ENCODE measurements around the gene MGAT4A. TPM values are rescaled to one million over a fixed set of nuclear protein-coding genes. Genes with fewer than 3 reads are reported as not detected.

Gene MGAT4A
- total and polyA plus RNA-seq, 2 of the 13 experiments (the other 11 are each of a cell fraction or from before 2014, with no cell fraction given) = 47.2 to 90.9 TPM

GRCh38 chr2:98608116-98608961 lies 122.6 kb downstream of the MGAT4A start, which contains the start of the genes COA5 and UNC50 (continued):
- 0 out of 2 replicates have a peak, but pooled peaks have one; percentile 59 for TF ChIP-seq PRDM4 (CRISPR knock-in tag; IDR thresholded peaks at IDR 0.05; ENCODE audit: borderline replicate concordance)
- TF ChIP-seq CBFB (CRISPR knock-in tag; IDR thresholded peaks at IDR 0.05) = peak; percentile 93
- peak; percentile 31; the same call in 1 of the 2 replicates for TF ChIP-seq RCOR2 (CRISPR knock-in tag; IDR thresholded peaks at IDR 0.05)
- TF ChIP-seq EP300 (IDR thresholded peaks at IDR 0.05; ENCODE audit: low read depth in 2 of 2, low read length in 2 of 2) = peak; percentile 48 to 51; a peak in 1 of 4 replicates
- peak; percentile 67 for TF ChIP-seq EP300 (CRISPR knock-in tag; IDR thresholded peaks at IDR 0.05; ENCODE audit: borderline replicate concordance)
- peak; percentile 98 for TF ChIP-seq ZNF883 (CRISPR knock-in tag; IDR thresholded peaks at IDR 0.05; ENCODE audit: not compliant biosample characterization)
- peak; percentile 85; the same call in 1 of the 2 replicates for TF ChIP-seq ZFAT (CRISPR knock-in tag; conservative IDR thresholded peaks at IDR 0.05)
- no peak for TF ChIP-seq ATM (IDR thresholded peaks at IDR 0.05; ENCODE audit: borderline replicate concordance)
- peak in 1 of 2 experiments; percentile 100; a peak in 2 of 4 replicates for TF ChIP-seq KLF16 (CRISPR knock-in tag; IDR thresholded peaks at IDR 0.05)
- peak; percentile 95 for TF ChIP-seq ZNF776 (CRISPR knock-in tag; IDR thresholded peaks at IDR 0.05)
- no peak; the same call in 1 of the 2 replicates for TF ChIP-seq E2F2 (CRISPR knock-in tag; IDR thresholded peaks at IDR 0.05; ENCODE audit: borderline replicate concordance)
- 0 out of 2 replicates have a peak, but pooled peaks have one; percentile 77 for TF ChIP-seq NR3C1 (CRISPR knock-in tag; IDR thresholded peaks at IDR 0.05)
- no peak for TF ChIP-seq PRPF4 (IDR thresholded peaks at IDR 0.05; ENCODE audit: low read depth, low read length, poor library complexity, severe bottlenecking)
- TF ChIP-seq KLF15 (CRISPR knock-in tag; IDR thresholded peaks at IDR 0.05; ENCODE audit: borderline replicate concordance) = peak; percentile 26; the same call in 1 of the 2 replicates
- no peak for TF ChIP-seq SP1 (IDR thresholded peaks at IDR 0.05)
- TF ChIP-seq SP1 (CRISPR knock-in tag; IDR thresholded peaks at IDR 0.05) = peak; percentile 30; the same call in 1 of the 2 replicates
- peak; percentile 74 for TF ChIP-seq HOXD1 (CRISPR knock-in tag; IDR thresholded peaks at IDR 0.05)
- peak; percentile 63; the same call in 1 of the 2 replicates for TF ChIP-seq ZNF34 (CRISPR knock-in tag; IDR thresholded peaks at IDR 0.05; ENCODE audit: borderline replicate concordance)
- peak; percentile 98 for TF ChIP-seq YEATS4 (CRISPR knock-in tag; IDR thresholded peaks at IDR 0.05; ENCODE audit: borderline replicate concordance)
- peak; percentile 55; the same call in 1 of the 2 replicates for TF ChIP-seq SOX13 (IDR thresholded peaks at IDR 0.05)
- TF ChIP-seq SOX13 (CRISPR knock-in tag; conservative IDR thresholded peaks at IDR 0.05 in 1 of 2, IDR thresholded peaks at IDR 0.05 in 1 of 2) = peak in 1 of 2 experiments; percentile 71; a peak in 1 of 4 replicates
- TF ChIP-seq MYPOP (CRISPR knock-in tag; IDR thresholded peaks at IDR 0.05) = peak; percentile 93
- TF ChIP-seq XRCC5 (optimal IDR thresholded peaks at IDR 0.05; ENCODE audit: low read length) = peak; percentile 90
- TF ChIP-seq ZMYM4 (CRISPR knock-in tag; IDR thresholded peaks at IDR 0.05) = peak; percentile 96
- peak; percentile 96 for TF ChIP-seq ETV5 (CRISPR knock-in tag; IDR thresholded peaks at IDR 0.05; ENCODE audit: borderline replicate concordance)
